Panc1 (cell line): Measurements from ENCODE around the gene RPN2. TPM values are rescaled to one million over a fixed set of nuclear protein-coding genes. Genes with fewer than 3 reads are reported as not detected.

Experiments
- ATAC-seq: fragments of 200-7000 bp; cut with Tn5 transposase; 2 replicates; pipeline ENCODE4 v1.9.1; 2020; ENCODE audit warnings: mild to moderate bottlenecking, moderate library complexity
- BruUV-seq: library from RNA; stranded (reverse); fragments of 400-500 nt; replicated peaks from 2 replicates; lab custom pipeline; 2021; lab: Mats Ljungman, UMichigan
- CTCF ChIA-PET: fragments of 300-600 bp; sonication (Branson Sonifier 250); formaldehyde crosslinking; loops from one replicate; lab custom pipeline; 2022; ENCODE audit warnings: antibody characterized with exemption; lab: Charles Lee
- POLR2A ChIA-PET: fragments of 300-600 bp; sonication (Branson Sonifier 250); formaldehyde crosslinking; loops from one replicate; lab custom pipeline; 2022; ENCODE audit warnings: antibody characterized with exemption; lab: Charles Lee
- DNase-seq: peaks from one replicate; pipeline ENCODE4 v3.0.0-alpha.2; 2010; ENCODE audit warnings: low read depth, low spot score
- H3K27ac ChIP-seq: 2 replicates; pipeline ENCODE4 v1.5.1; 2011; ENCODE audit warnings: mild to moderate bottlenecking, low read length, inconsistent platforms
- H3K27me3 ChIP-seq: fragments of 200-500 bp; sonication (Bioruptor generic); 2 replicates; pipeline ENCODE4 v1.6.0; 2014; ENCODE audit warnings: low read length, inconsistent platforms; ENCODE audit not compliant: control insufficient read depth, insufficient read depth
- H3K36me3 ChIP-seq: fragments of 200-500 bp; sonication (Bioruptor generic); 2 replicates; pipeline ENCODE4 v1.5.1; 2014; ENCODE audit warnings: inconsistent platforms, mild to moderate bottlenecking, low read length, moderate library complexity; ENCODE audit not compliant: control insufficient read depth, insufficient read depth
- H3K4me1 ChIP-seq: 2 replicates; pipeline ENCODE4 v1.5.1; 2011; ENCODE audit warnings: inconsistent platforms, mild to moderate bottlenecking, low read length, moderate library complexity; ENCODE audit not compliant: control insufficient read depth, insufficient read depth
- H3K4me3 ChIP-seq, 2 experiments: 2 replicates each; pipeline ENCODE4 v1.5.1; 2011 to 2012; ENCODE audit warnings: low read depth in 2 of 2, low read length in 2 of 2, mild to moderate bottlenecking in 2 of 2, inconsistent platforms in 1 of 2, moderate library complexity in 1 of 2
- H3K9me3 ChIP-seq: fragments of 200-500 bp; sonication (Bioruptor generic); 2 replicates; pipeline ENCODE4 v1.5.1; 2014; ENCODE audit warnings: low read depth, mild to moderate bottlenecking, inconsistent platforms, low read length, moderate library complexity; ENCODE audit not compliant: control insufficient read depth, insufficient read depth
- CTCF ChIP-seq: fragments of 450-650 bp; IDR thresholded peaks from 2 replicates; pipeline ENCODE4 v1.5.1; 2017; ENCODE audit warnings: mild to moderate bottlenecking
- POLR2AphosphoS5 ChIP-seq: IDR thresholded peaks from 2 replicates; pipeline ENCODE4 v1.6.1; 2012; ENCODE audit warnings: mild to moderate bottlenecking, low read depth, low read length, moderate library complexity
- REST ChIP-seq, 2 experiments: IDR thresholded peaks; 2 replicates each; pipeline ENCODE4 v1.6.1; 2011 to 2012; ENCODE audit warnings: low read depth in 2 of 2, control low read depth in 1 of 2, low read length in 1 of 2, mild to moderate bottlenecking in 1 of 2, moderate library complexity in 1 of 2; ENCODE audit not compliant: insufficient read depth in 1 of 2
- SIN3A ChIP-seq: IDR thresholded peaks from 2 replicates; pipeline ENCODE4 v1.6.1; 2012; ENCODE audit warnings: low read depth, mild to moderate bottlenecking, low read length, moderate library complexity, borderline replicate concordance; ENCODE audit not compliant: insufficient read depth
- TCF7L2 ChIP-seq: IDR thresholded peaks from 2 replicates; pipeline ENCODE4 v1.6.1; 2011; ENCODE audit warnings: mild to moderate bottlenecking, low read depth, low read length, inconsistent platforms
- in situ Hi-C: cut with HindIII; loops from 2 replicates; pipeline ENCODE4 v1.10.0; 2016; ENCODE audit warnings: low sequenced_read_pairs, low pct_unique_long_range_greater_than_20kb
- intact Hi-C: fragments of 100-400 bp; cut with micrococcal nuclease; formaldehyde crosslinking; loops from one replicate; pipeline ENCODE4 v1.10.0; 2022; ENCODE audit not compliant: unreplicated experiment
- total RNA-seq: library from RNA; stranded (reverse); gene quantifications from one replicate; pipeline ENCODE4 v1.2.1, GENCODE V29; 2021; ENCODE audit not compliant: unreplicated experiment

The RPN2 gene
- total RNA-seq, 1 experiment from 2014 or later, result 250 TPM

DNA sequence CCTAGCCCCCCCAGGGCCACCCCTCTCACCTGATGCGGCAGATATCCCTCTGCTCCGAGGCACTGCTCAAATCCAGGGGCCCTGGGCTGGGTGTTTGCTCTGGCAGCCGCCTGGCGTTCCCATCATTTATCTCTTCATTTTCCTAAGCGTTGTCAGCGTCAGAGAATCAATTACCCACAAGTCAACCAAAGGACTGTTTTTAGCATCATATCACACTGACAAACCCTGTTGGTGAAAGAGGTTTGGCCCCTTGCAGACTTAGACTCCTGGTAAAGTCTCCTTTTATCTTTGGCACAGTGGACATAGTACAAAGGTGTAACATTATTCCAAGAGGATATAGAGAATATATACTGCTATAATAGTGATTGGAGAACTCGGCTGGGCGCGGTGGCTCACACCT, 82.6 kb downstream of the RPN2 start, which contains the start of gene GHRH:
TSS of gene GHRH (minus strand) at position 101 of the 400 bp plus-strand sequence. CDS start 4,925 bp downstream, outside the sequence.
- no peak for ATAC-seq
- TF ChIP-seq TCF7L2, result no peak
- TF ChIP-seq CTCF, result no peak
- no peak for TF ChIP-seq SIN3A
- TF ChIP-seq POLR2AphosphoS5, result no peak
- no peak for TF ChIP-seq REST (IDR thresholded peaks at IDR 0.05; ENCODE audit: insufficient read depth in 1 of 2, low read depth in 2 of 2, low read length in 1 of 2)
- no TSS peak for BruUV-seq
- in situ Hi-C loops, result no loop called here
- Histone ChIP-seq H3K27me3 (peaks cover 4% of the 10 kb centered on the region), H3K27ac (no peak within 1 kb of the TSS), H3K36me3 (no peaks in the 10 kb centered on the region), H3K4me3 (no peak within 1 kb of the TSS), H3K9me3 (no peaks in the 10 kb centered on the region), H3K4me1 (no peaks in the 10 kb centered on the region)
- no peak for DNase-seq
- ChIA-PET POLR2A (no interaction called here), CTCF (no interaction called here)
- intact Hi-C loops, result no loop called here

DNA sequence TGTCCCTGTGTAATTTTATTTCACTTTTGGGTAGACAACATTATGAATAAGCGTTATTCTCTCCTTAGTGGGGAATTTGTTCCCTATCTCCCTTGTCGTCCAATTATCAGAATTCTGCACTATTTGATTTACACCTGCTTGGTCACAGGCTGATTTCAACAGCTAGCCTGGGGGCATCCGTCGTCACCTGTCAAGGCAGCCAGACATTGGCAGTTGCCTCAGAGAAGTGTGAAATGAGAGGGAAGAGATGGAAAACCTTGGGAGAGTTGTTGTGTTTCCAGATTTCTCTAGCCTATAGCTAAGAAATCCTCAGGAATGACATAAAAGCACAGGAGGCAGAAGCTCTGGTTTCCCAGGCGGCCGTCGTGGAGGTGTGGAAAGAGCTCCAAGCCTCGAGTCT, 83.4 kb downstream of the RPN2 start:
- H3K27me3 ChIP-seq, result peaks cover 4% of the 10 kb centered on the region
- ChIA-PET POLR2A (no interaction called here), CTCF (no interaction called here)
- H3K27ac ChIP-seq, result no peak overlapping the region
- intact Hi-C loops (no loop called here), in situ Hi-C loops (no loop called here)
- H3K36me3 ChIP-seq, result no peaks in the 10 kb centered on the region
- no TSS peak for BruUV-seq
- no peak for TF ChIP-seq REST (IDR thresholded peaks at IDR 0.05; ENCODE audit: insufficient read depth in 1 of 2, low read depth in 2 of 2, low read length in 1 of 2)
- no peak for TF ChIP-seq POLR2AphosphoS5
- TF ChIP-seq TCF7L2, result no peak
- TF ChIP-seq CTCF, result no peak
- no peak for TF ChIP-seq SIN3A
- H3K4me3 ChIP-seq, result no peak overlapping the region
- ATAC-seq (no peak), DNase-seq (no peak)
- no peaks in the 10 kb centered on the region for H3K4me1 ChIP-seq
- no peaks in the 10 kb centered on the region for H3K9me3 ChIP-seq
